ENCODE results near the gene COL4A2. TPM values are rescaled to one million over a fixed set of nuclear protein-coding genes. Genes with fewer than 3 reads are reported as not detected.

COL4A2 gene
- total RNA-seq, 1 donor from 2014 or later, result 159 TPM

DNA sequence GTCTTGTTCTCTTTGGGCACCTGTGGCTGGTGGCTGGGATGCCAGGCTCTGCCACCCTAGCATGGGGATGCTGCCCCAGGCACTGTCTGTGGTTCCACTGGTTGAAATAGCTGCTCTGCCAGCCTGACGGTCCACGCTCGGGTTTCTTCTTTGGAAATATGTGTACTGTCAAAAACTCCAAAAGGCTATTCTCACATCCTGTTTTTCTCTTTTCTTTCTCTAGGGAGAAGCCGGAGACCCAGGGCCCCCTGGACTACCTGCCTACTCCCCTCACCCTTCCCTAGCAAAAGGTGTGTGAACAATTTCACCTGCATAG is 139.4 kb downstream of the COL4A2 start:
- no peaks in the 10 kb centered on the region for H3K27me3 Mint-ChIP-seq (ENCODE audit: low read depth)
- peaks cover 11% of the 10 kb centered on the region for H3K36me3 Mint-ChIP-seq (ENCODE audit: low read depth)
- H3K9me3 Mint-ChIP-seq, result no peaks in the 10 kb centered on the region
- no peak for DNase-seq (ENCODE audit: low read depth, low spot score)
- peaks cover 21% of the 10 kb centered on the region for H3K4me1 Mint-ChIP-seq
- no peak for TF ChIP-seq CTCF (conservative IDR thresholded peaks at IDR 0.05)
- peak overlapping the region; percentile 27 for H3K27ac Mint-ChIP-seq (ENCODE audit: unreplicated experiment)
- H3K4me3 Mint-ChIP-seq, result no peak overlapping the region

DNA sequence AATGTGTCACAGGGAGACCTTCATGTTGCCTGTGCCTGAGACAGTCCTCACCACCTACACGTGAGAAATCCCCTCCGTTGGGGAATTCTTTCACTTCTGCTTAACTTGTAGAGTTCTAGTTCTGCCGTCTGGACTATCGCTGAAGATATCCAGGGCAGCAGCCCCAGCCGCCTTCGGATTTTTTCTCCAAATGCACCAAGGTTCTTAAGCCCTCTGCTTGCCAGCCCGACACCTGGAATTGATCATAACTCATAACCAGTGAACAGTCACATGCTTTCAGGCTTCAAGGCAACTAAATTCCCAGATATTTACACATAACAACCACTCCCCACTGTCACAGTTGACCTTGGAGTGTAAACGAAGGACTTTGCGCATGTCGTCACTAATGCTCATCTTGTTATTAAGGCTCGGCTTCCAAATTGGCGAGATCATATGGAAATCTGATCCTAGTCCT is 140.0 kb downstream of the COL4A2 start:
- no peak overlapping the region for H3K4me3 Mint-ChIP-seq
- DNase-seq (ENCODE audit: low read depth, low spot score), result no peak
- H3K4me1 Mint-ChIP-seq, result peaks cover 20% of the 10 kb centered on the region
- no peaks in the 10 kb centered on the region for H3K27me3 Mint-ChIP-seq (ENCODE audit: low read depth)
- no peaks in the 10 kb centered on the region for H3K9me3 Mint-ChIP-seq
- H3K36me3 Mint-ChIP-seq (ENCODE audit: low read depth), result peaks cover 12% of the 10 kb centered on the region
- no peak for TF ChIP-seq CTCF (conservative IDR thresholded peaks at IDR 0.05)
- H3K27ac Mint-ChIP-seq (ENCODE audit: unreplicated experiment), result no peak overlapping the region

DNA sequence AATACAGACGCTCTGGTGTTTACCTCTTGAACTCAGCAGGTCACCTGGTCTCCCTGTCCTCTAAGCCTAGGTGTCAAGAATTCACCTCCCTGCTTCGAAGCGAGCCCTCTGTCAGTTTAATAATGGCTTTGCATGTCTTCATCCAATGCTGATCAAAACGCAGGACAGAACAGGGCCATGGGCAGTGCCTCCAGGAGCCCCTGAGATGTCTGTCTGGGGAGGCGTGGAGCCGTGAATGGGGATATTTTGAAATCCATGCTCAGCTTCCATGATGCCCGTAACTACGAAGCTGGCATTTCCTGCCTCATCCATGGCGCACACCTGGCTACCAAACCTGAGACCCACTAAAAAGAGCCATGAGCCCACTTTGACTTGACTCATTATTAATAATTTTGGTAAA is 140.7 kb downstream of the COL4A2 start:
- no peaks in the 10 kb centered on the region for H3K9me3 Mint-ChIP-seq
- no peak overlapping the region for H3K27ac Mint-ChIP-seq (ENCODE audit: unreplicated experiment)
- H3K4me3 Mint-ChIP-seq, result no peak overlapping the region
- peaks cover 13% of the 10 kb centered on the region for H3K4me1 Mint-ChIP-seq
- H3K27me3 Mint-ChIP-seq (ENCODE audit: low read depth), result no peaks in the 10 kb centered on the region
- H3K36me3 Mint-ChIP-seq (ENCODE audit: low read depth), result peaks cover 12% of the 10 kb centered on the region
- TF ChIP-seq CTCF (conservative IDR thresholded peaks at IDR 0.05), result no peak
- no peak for DNase-seq (ENCODE audit: low read depth, low spot score)

DNA sequence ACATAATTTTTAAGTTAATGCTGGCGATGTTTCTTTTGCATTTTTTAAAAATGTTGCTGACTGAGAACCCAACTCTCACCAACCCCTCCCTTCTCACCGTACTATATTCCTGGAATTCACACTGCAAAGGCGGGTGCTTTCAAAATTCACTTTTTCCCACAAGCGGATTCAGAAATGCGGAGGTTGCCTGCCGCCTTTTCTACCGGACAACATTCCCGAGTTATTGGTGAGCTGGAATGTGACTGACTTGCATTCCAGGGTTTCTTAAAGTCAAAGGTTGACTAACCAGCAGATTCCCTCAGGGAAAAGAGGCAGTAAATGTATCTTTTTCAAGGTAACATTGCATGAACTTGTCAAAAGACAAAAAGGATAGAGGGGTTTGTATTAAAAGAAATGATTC is 141.1 kb downstream of the COL4A2 start:
- TF ChIP-seq CTCF (conservative IDR thresholded peaks at IDR 0.05), result no peak
- Mint-ChIP-seq H3K4me3 (no peak overlapping the region), H3K9me3 (no peaks in the 10 kb centered on the region), H3K36me3 (ENCODE audit: low read depth) (peaks cover 12% of the 10 kb centered on the region), H3K27ac (ENCODE audit: unreplicated experiment) (no peak overlapping the region), H3K4me1 (peaks cover 9% of the 10 kb centered on the region), H3K27me3 (ENCODE audit: low read depth) (no peaks in the 10 kb centered on the region)
- no peak for DNase-seq (ENCODE audit: low read depth, low spot score)

DNA sequence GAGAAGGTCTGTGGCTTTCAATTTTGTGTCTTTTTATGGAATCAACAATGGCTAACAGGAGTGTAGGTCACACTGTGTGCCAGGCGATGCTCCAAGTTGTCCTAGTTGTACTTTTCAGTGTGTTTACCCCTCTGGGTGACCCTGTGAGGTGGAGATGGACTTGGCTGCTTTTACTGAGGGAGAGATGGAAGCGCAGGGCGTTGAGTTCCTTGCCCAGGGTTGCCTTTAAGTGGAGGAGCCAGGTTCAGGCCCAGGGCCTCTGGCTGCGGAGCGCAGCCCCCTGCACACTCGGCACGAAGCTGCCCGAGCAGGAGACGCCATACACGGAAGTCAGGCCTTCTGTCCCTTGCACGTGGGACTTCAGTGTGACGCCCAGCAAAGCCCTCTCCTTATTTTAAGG is 141.6 kb downstream of the COL4A2 start:
- no peak for DNase-seq (ENCODE audit: low read depth, low spot score)
- Mint-ChIP-seq H3K9me3 (no peaks in the 10 kb centered on the region), H3K27ac (ENCODE audit: unreplicated experiment) (no peak overlapping the region), H3K4me3 (no peak overlapping the region), H3K36me3 (ENCODE audit: low read depth) (peaks cover 12% of the 10 kb centered on the region), H3K27me3 (ENCODE audit: low read depth) (no peaks in the 10 kb centered on the region), H3K4me1 (peaks cover 8% of the 10 kb centered on the region)
- no peak for TF ChIP-seq CTCF (conservative IDR thresholded peaks at IDR 0.05)

Measured in neural crest cell (in vitro differentiated cells).